Measurements from ENCODE around the gene DLX5.

The DLX5 gene

DNA sequence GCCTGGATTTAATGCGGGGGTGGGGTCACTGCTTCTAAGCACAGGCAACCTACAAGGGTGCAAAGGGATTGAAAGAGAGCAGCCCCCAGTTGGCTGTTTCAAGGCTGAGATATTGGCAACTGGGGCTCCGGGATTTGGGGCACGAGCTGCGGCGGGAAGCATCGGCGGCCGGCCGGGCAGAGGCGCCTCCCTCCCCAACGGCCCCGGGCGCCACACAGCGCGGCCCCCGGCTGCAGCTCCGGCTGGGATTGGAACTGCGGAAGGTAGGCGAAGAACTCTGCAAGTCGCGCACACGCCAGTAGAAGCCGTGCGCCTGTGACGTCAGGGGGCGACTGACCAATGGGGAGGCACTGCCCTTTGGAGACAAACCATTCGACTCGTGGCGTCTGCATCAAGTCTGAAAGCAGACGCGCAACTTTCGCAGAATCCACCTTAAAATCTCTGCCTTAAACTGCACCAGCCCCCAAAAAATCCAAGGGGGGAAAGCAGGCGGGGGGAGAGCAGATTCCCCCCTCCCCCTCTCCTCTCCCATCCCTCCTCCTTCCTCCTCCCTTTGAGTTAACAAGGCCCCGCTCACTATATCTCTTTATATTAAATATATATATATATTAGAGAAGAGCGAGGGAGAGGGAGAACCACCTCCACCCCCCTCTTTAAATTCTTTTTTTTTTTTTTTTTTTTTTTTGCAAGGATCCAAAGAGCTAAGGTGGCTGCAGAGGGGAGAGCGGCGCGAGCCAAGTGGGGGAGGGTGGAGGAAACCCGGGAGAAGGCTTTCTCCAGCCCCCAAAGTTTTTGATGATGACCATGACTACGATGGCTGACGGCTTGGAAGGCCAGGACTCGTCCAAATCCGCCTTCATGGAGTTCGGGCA lies 19.2 kb downstream of the DLX5 start, which contains the start of gene DLX6:
TSS of gene DLX6 (plus strand) at position 371 of the 872 bp plus-strand sequence. CDS start at position 796, 425 bp downstream.
- peak; percentile 52 for DNase-seq

DNA sequence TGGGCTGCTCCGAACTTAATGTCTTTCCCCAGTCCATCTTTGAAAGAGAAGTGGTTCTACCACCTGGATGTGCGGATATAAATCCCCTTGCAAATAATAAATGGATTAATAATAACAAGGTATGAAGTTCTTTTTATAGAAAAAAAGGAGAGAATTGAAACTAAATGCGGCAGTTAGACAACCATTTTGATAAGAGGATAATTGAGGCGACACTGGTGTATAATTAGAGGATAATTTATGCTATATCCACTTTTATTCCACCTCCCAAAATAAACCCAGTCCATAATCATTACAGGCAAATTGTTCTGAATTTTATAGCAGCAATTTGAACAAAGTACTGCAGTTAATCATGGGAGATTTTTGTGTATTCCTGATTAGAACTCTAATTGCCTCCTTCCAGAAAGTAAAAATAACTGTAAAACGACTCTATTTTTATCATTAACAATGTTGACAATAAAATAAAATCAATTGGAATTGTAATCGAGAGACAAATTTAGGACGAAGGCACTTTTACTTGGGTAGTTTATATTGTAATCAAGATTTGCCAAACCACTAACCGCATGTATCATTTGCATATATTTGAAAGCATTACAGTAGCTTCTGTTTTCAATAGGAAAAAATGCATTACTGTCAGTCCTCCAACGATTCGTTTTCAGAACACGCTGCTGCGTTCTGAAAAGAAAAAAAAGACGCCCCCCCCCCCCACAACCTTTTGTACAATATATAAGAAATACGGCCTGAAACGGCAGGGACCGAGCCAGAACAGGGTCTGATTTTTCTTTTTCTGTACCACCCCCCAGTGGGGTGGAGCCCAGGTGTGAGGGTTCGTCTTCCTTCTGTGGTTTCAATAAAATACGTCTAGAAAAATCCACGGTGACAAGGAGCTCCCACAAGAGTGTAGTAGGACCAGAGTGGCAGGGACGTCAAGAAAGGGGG lies 20.1 kb downstream of the DLX5 start:
- DNase-seq, result no peak

DNA sequence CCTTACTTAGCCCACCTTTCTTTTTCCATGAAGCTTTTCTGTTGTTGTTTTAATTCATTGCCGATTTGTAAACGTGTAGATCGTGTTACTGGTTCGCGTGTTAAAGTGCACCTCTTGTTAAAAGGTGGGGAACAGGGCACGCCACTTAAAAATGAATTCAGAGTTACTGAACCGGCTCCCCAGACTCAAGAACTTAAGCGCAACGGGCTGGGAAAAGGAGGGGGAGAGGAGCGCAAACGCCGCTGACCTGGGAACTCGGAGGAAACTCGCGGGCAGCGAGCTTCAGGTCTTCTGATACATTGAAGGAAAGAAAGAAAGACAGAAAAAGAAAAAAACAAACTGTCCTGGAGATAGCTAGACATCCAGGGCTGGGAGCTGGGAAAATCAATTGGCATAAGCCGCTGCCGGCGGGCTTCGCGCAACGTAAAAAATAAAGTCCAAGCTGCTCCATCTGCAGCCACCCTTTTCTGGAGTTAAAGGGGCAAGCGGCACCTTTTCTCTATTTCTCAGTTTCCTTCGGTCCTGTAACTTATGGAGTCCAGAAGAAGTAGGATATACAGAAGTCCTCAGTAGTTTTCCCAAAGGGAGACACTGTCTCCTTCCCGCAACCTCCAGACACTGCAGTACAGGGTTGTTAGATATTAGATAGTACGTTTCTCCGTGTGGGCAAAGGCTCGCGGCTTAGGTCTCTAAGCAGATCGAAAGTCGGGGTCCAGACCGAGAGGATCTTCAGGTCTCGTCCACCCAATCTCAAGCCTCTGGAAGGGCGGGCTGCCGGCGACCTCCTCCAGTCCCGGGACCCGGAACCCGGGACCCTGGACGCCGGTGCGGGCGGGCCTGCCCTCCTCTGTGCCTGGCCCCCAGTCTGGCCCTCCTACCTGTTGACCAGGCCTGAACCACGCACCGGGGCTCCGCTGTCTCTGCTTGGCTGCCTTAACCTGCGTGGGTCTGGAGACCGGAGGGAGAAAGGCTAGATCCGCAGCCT lies 21.1 kb downstream of the DLX5 start:
- no peak for DNase-seq

DNA sequence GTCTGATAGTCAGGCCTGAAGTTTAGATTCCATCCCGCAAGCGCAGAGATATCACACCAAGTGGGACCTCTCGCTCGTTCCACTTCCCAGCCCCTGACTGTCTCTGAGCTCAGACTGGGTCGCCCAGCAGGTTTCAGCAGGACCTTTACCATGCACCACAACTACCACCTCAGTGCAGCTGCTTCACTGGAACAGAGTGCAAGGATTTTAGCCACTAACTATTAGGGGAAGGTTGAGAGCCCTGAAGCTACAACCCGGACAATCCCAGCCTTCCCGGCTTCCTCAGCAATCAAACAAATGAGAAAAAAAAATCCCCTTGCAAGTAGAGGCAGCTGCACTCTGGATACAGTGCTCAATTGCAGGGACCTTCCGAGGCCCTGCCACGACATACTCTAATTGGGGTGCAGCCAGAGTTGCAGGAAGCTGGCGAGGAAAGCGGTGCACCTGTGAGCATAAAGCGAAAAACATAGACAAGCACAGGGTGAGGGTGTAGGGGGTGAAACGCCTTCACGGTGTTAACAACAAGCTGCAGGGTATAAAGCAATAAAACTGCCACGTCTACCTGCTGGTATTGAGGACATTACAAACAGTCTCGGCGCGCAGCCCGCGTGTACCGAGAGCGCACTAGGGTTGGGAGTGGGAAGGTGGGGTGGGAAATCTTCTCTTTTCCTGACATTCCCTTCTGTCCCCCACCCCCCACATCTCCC lies 21.9 kb downstream of the DLX5 start:
- DNase-seq, result no peak

DNA sequence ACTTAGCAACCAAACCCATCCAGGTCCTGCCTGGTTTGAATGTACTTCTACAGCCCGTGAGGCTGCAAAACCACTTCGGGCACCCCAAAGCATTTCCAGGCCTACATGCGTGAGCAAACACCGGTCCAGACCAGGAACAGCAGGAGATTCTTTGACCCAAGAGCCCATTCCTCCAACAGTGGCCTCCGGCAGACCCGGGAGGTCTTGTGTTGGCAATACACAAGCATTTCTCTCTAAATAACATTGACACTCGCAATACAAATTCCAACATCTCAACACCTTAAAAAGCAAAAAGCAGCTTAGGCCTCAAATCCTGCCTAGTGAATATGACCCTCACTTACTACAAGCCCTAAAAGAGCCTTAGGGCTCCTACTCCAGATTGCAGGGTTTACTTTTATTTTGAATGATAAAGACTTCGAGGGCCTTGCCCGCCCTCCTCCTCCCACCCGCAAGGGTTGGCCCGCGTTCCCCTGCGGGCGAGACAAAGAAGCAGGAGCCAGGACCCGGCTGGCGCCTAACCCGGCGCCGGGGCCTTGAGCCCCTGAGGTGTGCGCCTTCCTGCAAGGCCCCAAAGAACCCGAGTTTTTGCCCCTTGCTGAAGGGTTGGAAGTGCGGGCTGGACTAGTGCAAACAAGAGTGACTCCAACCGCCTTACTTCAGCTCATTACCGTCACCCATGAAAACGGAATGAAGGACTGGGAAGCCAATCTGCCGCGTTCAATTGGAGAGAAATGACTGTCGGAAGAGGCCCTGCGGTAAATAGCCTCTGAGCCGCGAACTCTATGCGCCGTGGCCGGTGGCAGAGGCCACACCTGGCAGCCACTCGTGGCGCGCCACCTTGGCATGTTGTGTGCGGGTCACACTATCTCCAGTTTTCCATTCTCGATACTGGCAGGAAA lies 22.7 kb downstream of the DLX5 start:
- no peak for DNase-seq

DNA sequence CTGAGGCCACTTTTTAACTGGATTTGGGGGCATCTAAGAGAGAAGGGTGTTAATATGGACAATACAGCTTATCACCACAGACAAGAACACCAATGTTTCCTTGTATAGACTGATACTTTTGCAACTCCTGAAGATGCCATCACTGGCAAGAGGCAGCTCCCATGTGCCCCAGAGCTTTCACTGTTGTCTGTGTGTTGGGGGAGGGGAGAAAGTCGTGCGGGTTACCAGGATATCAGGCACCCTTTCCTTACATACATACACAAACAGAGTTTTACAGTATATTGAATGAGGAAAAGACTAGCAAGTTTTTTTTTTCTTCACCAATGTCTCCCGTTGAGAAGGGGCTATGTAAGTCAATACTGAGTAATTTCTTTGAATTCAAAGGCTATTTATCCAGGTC lies 23.4 kb downstream of the DLX5 start:
- DNase-seq, result no peak

DNA sequence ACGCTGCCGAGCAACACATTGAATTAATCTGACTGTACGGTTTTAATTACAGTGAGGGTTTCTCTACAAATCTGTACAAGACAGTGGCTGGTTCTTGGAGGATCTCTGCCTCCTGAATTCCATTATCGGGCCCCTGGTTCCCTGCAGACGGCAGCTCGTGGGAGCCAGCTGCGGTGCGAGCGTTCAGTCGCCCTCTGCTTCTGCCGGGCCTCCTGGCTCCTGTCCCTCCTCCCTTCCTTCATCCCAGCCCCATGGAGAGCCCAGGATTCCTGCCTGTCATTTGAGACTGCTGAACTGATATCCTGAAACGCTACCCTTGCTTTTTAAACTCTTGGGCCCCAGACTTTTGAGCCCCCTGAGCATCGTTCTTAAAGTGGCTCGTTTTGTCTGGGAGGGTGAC lies 25.9 kb downstream of the DLX5 start:
- DNase-seq, result no peak

DNA sequence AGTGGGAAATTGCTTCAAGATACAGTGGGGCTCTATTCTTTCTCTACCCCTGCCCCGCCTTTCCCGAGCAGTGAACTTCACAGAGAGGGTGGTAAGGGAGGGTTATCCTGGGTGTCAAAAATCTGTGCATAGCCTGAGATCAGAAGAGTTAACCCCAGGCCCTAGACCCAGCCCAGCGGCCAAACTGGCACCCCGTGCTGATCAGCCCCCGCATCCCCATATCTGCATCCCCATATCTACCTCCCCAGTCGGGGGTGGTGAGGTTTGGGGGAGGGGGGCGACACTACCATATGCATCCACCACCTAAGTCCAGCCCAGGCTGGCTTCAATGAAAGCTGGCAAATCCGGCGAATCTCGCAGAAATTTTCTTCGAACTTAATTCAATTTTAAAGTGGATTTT lies 26.3 kb downstream of the DLX5 start:
- DNase-seq, result no peak

DNA sequence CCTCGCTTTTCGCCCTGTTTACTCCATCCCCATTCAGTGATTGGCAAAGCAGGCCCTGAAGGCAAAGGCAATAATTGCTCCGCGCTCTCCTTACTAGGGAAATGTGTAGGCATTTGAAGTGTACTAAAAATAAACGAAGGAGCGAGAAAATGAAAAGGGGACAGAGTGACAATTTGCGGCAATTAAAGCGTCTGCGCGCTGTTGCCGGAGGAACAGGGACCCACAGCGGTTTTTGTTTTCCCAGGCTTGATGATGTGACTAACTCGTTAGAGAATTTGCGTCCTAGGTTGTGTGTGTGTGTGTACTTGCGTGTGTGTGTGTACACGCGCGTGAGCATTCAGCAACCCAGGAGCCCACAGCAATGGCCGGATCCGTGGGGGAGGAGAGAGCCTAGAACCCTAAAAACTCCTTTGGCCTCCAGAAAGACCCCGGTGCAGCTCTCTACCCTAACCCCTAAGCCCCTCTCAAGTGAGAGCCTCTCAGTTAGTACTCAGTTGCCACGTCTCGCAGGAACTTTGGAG lies 27.1 kb downstream of the DLX5 start:
- DNase-seq, result no peak

DNA sequence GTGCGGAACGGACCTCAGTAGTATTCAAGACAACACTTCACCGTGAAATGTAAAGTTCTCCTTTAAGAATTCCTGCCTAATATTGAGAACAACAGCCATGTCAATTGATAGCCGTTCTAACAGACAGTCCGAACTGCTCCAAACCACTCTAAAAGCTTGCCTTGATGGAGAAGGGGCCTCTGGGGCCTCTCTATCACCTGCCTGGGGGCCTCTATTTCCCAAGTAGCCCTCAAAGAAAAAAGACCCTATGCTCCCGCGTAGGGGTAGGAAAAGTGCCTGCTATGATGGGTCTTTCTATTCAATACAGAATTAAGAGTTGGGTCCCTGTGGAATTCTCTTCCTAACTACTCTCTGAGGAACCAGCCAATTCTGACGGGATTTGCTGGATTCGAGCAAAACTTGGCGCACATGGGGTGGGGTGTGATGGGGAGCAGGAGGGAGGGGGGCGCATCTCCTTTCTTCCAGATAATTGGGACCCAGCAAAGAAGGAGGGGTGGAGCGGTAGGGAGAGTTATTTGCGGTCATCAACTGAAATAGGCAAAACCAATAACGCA lies 27.6 kb downstream of the DLX5 start:
- no peak for DNase-seq

DNA sequence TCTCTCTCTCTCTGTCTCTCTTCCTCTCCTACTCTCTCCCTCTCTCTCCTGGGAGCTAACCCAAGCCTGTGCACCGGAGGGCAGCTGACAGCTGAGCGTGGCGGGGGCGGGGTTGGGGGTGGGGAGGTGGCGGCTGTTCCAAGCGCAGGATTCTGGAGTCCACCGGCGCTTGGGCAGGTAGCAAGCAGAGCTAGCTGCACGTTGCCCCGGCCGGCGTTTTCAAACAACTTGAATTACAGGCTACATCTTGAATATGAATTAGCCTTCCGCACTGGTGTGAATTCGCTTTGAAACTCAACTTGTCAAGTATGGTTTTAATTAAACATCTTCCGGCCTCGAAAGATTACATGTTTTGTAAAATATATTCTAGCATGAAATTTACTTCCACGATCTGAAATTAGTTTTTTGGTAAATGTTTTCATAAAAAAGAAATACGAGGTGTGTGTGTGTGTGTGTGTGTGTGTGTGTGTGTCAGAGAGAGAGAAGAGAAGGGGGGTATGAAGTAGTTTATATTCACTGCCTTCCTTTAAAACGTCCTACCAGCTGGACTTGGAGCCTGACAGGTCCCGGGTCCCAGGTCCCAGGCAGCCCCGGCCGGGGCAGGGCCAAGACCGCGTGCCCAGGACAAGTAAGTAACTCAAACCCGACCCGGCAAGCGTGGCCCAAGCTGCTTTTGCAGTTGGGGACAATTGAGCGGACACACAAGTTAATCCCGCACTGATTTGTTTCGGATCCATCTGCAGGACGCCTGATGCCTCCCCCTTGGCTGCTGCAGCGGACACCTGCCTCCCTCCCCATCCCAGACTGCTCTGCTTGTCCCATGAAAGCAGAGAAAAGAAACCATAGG lies 28.3 kb downstream of the DLX5 start:
- DNase-seq, result no peak

DNA sequence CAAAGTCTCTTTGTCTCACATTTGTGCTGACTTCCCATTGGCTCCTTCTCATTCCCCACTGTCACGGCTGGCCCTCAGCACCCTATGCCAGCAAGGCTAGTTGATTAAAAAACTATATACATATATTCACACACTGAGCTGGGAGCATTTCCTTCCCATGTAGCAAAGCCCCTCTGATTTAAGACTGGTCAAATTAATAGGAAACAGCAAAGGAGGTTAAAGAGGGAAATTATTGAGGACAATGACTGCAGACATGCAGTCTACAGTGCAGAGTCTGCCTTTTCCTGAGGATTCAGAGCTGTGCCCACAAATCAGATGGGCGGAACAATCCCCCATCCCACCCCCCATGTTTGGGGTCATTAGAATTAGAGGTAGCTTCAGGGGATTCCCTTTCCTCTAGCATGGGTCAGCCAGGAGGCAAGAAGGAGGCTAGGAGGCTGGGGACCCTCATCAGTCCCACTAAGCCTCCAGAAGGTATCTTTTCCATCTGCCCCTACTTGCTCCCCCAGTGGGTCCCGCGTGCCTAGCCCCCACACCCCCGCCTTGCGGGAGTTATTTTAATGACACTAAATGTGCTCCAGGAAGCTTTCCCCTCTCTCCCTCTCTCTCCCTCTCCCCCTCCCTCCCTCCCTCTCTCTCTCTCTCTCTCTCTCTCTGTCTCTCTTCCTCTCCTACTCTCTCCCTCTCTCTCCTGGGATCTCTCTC lies 29.1 kb downstream of the DLX5 start:
- DNase-seq, result no peak

DNA sequence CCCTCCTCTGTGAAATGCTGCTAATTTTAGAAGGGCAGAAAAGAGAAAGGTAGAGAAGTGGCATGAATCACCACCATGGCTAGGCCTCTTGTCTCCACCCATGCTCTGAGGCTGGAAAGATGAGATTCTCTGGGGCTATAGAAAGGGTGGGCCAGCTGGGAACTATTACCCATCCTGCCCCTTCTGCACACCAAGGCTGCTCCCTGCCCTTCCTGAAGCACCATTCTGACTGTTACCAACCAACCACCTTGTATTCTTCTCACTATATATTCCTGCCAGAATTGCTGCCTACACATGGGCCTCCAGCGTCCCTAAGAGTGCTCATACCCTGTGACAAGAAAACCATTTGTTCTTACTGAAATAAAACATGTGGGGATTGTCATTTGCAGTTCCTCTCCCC lies 30.7 kb downstream of the DLX5 start:
- DNase-seq, result no peak

DNA sequence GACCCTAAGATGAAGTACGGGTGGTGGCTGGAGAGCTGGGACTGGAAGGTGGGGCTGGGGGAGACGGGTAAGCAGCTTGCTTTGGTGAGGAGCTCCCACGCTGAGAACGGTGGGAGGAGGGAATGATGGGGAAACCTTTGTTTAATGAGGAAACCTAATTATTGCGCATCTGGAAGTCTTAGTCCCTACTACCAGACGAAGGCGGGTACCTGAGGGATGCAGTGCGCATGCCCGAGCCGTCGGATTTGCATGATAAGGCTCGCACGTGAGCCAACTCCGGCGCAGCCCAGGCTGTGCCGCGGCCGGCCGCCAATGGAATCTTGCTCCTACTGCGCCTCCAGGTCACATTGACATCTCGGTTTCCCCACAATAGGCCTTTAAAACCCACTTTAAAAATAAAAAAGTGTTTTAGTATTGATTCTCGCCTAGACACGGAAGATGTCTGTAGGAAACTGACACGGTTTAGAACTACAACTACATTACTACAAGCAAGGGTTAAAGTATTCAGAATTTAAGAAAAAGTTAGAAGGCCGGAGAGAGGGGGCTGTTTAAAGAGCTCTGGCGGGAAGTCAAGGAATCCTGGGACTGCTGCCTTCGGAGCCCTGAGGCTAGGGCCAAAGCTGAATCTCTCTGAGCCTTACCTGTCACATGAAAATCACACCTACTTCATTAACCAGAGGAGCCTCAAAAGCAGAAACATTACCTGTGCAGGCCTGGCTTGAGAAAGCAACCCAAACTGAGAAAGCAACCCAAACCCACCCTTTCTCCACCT lies 31.4 kb downstream of the DLX5 start:
- no peak for DNase-seq

DNA sequence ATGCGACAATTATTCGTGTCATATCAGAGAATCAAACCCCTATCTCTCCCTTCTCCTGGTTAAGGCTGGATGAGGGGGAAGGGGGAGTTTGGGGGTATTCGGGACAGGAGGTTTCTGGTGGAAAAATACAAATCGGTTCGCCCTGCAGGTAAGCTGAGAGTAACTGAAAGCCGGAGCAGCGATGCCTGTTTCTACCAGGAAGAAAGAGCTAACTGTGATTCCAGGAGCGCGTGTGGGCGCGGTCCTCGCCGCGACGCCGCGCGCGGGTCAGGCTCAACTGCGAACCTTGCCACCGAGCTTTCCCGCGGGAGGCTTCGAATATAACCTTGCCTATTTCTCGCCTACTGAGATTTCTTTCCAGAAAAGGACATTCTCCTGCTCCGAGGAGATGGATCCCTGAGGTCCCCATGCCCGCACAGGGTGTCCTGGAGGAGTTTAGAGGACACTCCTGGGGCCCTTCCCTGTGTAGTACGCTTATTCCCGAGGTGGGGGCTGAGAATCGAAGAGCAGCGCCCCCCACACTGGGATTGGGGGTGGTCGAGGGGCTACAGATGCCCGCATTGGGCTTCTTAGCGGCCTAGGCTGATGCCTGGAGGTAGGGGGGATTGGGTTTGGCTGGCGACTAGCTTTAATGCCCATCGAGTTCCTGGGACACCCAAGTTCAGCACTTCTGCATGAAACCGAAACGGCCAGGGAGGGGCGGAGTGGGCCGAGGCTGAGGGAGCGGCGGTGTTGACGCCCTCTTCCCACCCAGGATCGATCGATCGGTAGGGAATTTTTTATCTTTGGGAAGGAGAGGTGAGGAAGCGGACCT lies 32.2 kb downstream of the DLX5 start:
- DNase-seq, result no peak

DNA sequence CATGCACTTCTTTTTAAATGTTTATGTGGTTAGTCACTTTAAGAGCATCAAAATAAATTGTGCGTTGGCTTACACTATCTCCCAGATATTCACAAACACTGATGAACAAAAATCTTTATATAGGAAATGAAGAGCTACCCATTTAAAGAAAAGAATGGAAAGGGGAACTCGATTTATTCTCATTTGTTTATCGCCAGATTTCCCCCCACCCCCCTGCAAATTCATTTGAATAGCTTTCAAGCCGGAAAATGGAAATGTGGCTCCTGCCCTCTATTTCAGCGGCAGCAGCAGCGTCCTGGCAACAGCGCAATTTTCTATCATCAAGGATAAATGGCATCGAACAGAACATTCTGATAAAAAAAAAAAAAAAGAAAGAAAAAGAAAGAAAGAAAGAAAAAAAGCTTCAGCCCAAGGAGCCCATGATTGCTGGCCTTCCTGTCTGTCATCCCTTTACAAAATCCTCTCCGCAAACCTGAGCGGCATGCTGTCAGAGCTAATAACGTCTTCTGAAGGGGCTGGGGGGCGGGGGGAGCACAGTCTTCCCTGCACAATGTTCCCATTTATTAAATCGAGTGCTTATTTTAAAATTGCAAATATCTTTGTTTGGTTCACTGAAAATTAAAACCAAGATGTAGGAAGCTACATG lies 33.0 kb downstream of the DLX5 start:
- DNase-seq, result no peak
